HuH-7 (cell line): ENCODE results near the gene PSME4.
"Not testable (repeated sequence)": the region's sequence is repeated elsewhere in the genome, so short reads cannot be mapped to it uniquely, and the experiment has no call there.

Experiments
- DNase-seq: peaks from one replicate; pipeline ENCODE4 v3.0.0; 2011; ENCODE audit warnings: low spot score

The PSME4 gene

DNA sequence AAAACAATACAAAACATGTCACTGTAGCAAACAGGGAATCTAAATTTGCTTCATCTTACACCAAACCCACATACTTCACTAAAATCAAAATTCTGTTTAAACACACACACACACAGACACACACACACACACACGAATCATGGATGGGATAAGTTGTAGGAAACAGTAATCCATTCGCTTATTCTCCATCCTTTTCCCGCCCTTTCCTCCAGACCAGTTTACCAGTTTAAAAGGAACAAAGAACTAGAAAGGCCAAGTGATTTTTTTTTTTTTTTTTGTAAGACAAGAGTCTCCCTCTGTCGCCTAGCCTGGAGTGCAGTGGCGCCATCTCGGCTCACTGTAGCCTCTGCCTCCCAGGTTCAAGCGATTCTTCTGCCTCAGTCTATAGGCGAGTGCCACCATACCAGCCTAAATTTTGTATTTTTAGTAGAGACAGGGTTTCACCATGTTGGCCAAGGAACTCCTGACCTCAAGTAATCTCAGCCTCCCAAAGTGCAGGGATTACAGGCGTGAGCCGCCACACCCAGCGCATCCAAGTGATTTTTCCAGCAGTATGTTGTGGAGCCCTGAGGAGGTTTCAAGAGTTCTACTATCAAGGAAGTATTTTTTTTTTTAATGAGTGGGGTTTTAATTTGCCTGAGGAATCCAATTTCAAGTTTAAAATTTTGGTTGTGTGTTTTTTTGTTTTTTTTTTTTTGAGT is 5.7 kb downstream of the PSME4 start:
- no peak for DNase-seq

DNA sequence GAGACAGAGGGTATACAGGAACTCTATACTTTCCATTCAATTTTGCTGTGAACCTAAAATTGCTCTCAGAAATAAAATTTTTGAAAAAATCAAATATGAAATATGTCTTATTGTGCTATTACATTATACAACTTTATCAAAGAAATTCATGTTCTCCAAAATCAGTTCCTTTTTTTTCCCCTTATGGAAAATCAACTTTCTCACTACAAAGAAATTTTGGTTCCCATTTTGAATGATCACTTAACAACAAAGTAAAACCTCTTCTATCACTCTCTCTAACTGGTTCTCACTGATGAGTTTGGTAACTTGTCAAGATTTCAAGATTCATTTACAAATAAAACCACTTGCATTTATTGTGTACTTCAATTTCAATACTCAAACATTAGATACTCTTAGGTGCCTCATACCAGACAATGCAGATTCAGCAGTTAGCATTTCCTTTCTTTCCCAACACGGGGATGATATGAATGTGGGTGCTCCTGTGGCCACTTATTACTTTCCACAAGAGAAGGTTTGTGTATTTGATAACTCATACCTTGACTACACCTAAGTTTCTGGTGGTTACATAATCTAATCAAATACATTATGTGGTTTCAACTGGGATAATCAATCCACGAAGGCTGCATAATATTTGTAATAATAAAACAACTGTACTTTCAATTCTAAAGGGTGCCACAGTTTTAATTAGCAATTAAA is 6.4 kb downstream of the PSME4 start:
- DNase-seq: no peak

DNA sequence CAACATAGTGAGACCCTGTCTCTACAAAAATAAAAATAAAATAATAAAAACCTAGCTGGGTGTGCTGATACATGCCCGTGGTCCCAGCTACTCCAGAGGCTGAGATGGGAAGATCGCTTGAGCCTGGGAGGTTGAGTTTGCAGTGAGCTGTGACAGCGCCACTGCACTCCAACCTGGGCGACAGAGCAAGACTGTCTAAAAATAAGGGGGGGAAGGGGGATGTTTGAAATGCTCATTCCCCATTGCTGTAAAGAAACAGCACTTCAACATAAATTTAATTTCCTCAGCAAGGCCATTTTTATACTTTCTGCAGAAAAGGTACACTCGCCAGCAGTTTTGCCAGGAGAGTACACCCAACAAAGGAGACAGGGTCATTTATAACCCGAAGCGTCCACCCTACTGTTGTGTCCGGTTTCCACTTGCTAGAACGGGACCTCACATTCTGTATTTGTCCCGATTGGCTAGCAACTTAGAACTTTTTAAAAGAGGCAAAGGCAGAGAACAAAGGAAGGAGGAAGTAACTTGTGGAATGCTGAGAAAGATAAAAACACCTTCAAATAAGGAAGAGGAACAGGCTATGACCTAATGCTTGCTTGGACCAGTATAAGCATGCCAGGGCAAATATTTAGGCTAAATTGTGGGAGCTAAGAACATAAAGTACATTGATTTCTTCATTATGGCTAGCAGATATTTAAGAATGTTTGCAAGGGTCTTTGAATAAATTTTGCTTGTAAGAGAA is 9.1 kb downstream of the PSME4 start:
- not testable (repeated sequence) for DNase-seq

DNA sequence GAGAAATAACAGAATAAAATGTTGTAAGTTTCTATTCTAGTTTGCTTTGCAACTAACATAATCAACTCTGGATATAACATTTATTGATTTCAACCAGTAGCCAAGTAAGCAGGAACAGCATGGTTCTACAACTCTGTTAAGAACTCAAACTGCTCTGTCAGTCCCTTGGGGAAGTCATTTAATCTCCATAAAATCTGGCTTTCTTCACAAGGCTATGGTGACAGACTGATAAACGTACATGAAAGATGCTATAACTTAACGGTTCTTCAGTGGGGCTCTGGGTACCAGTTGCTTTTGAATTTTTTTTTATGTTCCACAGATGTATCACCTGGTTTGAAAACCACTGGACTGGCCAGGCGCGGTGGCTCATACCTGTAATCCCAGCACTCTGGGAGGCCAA is 10.3 kb downstream of the PSME4 start:
- no peak for DNase-seq

DNA sequence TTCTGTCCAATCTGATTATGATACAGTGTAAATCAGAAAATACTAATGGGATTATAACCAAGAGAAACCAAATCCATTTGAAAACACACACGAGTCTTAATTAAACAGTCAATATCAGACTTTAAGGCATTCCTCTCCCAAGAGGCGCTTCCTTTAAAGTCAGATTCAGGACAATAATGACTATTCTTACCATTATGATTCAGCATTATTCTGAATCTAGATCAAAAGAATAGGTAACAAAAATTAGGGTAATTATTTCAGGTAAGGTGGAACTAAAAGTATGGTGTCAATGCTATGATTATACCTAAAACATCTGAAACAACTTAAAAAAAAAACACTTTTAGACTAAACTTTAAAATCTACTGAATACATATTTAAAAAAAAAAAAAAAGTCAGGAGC is 12.3 kb downstream of the PSME4 start:
- DNase-seq: no peak

DNA sequence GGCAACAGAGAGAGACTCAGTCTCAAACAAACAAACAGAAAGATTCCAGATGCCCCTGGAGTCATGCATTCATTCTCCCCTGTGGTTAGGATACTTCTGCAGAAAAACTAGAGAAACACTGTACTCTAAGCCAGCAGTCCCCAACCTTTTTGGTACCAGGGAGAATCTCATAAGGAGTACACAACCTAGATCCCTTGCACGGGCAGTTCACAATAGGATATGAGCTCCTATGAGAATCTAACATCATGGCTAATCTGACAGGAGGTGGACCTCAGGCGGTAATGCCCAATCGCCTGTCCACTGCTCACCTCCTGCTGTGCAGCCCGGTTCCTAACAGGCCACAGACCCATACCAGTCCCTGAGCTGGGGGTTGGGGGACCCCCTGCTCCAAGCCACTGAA is 18.3 kb downstream of the PSME4 start:
- no peak for DNase-seq

DNA sequence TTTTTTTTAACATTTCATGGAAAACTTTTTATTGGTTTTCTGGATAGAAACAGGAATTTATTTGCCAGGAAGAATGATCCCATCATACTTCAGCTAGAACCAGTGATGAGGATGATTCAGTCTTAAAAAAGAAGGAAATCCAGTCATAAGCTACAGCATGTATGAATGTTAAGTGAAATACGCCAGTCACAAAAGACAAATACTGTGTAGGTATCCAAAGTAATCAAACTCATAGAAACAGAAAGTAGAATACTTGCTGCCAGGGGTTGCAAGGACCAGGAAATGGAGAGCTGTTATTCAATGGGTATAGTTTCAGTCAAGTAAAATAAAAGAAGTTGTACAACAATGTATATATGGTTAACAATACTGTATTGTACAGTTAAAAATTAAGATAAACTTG is 21.3 kb downstream of the PSME4 start:
- DNase-seq: no peak

DNA sequence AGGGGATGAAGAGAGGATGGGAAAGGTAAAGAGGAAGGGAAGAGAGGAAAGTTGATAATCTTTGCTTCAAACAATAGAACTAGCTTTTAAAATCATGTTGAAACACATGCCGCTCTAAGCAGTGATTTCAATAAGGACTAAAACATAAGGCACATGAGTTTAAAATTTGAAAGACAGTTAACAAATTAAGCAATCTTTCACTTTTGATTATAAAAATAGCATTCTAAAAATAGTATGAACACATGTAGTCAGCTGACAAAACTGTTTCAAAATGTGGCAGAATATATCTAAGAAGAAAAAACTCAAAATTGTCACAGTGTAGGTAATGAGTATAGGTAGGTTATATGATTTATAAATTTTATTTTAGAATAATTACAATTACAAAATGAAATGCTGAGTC is 25.3 kb downstream of the PSME4 start:
- DNase-seq: no peak

DNA sequence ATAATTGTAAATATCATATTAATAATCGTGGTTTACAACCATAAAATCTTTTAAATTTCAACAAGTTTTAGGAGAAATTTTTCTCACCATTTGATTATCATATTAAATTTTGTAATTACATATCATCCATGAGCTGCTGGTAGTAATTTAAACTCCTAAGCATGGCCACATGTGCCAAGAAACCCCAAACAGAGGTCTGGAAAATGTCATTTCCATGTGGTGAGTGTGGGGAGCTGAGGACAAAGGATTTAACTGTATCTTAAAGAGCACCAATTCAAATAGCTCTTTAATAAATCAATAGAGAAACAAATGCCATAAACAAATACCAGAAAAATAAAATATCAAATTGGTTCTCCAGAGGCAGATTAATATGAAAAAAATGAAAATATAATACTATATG is 26.3 kb downstream of the PSME4 start:
- DNase-seq: no peak

DNA sequence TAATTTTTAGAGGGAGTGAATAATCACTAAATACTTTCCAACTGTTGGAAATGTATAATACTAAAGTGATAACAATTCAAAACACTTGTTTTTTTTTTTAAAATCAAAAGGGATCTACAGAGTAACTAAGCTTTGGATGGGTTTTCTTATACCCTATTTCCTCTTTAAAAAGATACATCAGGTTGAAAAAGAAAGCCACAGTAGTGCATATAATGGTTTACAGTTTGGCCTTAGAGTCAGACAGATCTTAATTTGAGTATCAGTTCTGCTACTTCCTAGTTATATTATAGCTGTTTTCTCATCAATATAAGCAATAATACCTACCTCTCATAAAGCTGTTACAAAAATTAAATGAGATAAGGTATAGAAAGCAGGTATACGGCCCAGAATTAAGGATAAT is 28.5 kb downstream of the PSME4 start:
- no peak for DNase-seq

DNA sequence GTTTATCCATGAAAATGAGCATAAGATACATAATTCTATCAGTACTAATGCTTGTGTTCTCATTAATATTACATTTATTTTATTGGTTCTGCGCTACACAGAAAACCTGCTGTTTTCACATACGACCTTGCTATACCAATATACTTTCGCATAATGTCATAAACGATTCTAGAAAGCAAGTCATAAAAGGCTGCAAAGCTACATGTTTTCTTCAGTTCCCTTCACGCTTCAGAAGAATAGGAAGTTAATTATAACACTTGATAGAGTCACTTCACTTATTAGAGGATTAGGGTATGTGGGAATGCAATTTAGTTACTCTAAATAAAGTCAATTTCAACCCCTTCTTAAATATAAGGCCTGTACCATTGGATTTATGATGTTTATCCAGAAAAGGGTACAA is 29.0 kb downstream of the PSME4 start:
- no peak for DNase-seq

DNA sequence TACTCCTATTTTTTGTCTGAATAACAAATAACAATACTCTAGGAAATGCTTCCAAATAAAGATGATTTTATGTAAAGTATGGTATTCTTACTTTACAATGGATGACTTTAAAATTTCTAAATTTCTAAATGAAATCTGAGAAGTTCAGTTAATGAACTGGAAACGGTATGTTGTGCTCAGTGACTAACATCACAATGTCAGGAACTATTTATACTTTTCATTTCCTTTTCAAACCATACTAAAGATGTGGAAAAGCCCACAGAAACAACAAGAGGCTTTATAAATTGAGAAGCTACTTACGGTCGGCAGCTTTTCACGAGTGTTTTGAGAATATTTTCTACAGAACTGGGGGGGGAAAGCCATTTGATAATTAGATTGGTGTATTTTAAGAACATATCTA is 31.1 kb downstream of the PSME4 start:
- DNase-seq: no peak

DNA sequence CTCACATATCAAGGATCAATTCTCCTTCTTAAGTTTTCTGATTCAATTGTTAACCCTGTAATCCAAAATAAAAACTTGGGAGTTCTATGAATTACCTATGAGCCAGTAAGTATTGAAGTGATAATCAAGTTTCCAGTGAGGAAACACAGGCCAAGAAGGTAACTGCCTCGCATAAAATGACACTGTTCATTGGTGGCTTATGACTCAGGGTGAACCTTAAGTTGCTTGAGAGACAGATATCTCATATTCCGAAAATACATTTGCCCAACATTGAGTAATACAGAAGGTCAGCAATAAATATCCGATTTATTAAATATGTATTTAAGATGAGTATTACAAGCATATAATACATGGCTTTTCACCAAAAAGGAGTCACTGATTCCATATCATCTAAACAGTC is 31.9 kb downstream of the PSME4 start:
- no peak for DNase-seq

DNA sequence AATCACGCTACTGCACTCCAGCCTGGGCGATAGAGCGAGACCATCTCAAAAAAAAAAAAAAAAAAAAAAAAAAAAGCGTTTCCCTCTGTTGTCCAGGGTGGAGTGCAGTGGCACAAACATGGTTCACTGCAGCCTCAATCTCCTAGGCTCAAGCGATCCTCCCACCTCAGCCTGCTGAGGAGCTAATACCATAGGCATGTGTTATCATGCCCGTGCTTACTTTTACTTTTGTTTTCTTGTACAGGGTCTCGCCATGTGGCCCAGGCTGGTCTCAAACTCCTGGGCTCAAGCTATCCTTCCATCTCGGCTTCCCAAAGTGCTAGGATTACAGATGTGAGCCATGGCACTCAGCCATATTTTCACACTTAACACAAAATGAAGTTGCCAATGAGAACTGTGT is 37.5 kb downstream of the PSME4 start:
- no peak for DNase-seq

DNA sequence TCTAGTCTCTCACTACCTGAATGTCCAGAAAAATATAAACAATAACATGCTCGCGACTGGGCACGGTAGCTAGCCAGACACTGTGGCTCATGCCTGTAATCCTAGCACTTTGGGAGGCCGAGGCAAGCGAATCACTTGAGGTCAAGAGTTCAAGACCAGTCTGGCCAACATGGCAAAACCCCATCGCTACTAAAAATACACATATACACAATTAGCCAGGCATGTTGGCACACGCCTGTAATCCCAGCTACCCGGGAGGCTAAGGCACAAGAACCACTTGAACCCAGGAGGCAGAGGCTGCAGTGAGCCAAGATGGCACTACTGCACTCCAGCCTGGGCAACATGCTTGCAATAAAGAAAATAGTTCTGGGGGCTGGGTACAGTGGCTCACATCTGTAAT is 44.5 kb downstream of the PSME4 start:
- DNase-seq: not testable (repeated sequence)

DNA sequence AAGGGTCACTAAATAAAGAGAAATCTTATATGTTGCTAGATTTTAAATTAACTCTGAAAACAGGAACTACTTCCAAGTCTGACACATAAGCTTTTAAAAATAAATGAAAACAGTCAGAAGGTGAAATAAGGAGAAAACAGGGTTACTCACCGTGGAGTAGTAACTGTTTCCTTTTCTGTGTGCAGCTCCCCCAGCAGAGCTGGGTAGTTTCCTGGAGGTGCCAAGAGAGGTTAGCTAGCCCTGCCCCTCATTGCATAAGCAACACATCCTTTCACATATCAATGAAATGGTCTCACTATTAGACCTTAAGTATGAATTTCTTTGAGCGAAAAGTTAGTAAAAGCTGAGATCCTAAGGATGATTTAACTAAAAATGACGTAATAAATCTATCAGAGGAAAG is 57.1 kb downstream of the PSME4 start:
- no peak for DNase-seq

DNA sequence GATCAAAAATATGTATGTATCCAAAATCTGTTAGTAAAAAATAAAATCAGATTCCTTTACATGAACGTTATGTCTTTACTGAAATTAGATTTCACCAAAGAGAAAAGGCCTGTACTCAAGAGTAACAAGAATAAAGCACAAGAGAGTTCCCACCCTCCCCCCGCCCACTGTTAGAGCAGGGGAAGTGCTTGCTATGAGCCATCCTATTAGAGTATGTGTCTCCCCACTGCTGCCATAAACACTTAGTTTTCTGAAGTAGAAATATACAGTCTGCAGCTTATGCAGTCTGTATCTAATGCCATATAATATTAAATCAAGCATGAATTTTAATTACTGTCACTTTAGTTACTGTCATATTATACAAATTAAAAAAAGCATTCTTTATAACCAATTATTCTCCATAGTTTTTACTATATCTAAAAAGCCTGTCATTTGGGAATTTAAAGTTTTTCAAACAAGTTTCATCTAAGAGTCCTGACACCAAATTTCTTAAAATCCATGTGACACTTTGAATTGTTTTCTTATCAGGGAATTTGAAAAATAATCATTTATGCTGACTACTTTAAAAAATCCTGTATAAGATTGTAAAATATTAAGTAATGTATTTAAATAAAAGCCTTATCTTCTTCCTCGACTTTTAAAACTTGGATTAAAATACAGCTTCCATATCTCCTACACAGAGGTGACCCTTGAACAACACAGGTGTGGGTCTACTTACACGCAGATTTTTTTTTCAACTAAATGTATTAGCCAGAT is 59.2 kb downstream of the PSME4 start:
- DNase-seq: no peak

DNA sequence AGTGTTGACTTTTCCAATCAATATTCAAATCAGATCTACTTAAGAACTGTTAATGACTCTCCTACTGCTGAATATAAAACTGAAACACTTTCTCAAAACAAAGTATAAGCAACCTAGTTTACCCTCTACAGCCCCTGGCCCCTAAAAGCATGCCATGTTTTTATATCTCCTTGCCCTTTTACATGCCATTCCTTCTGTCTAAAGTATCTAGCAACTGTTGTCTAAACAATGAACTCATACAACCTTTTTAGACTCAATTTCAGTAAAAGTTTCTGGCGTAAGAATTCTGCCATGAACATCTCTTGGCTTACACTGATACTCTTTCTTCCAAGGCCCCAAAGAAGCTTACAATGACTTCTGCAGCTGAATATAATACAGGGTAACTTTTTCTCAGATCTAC is 63.2 kb downstream of the PSME4 start:
- DNase-seq: no peak

DNA sequence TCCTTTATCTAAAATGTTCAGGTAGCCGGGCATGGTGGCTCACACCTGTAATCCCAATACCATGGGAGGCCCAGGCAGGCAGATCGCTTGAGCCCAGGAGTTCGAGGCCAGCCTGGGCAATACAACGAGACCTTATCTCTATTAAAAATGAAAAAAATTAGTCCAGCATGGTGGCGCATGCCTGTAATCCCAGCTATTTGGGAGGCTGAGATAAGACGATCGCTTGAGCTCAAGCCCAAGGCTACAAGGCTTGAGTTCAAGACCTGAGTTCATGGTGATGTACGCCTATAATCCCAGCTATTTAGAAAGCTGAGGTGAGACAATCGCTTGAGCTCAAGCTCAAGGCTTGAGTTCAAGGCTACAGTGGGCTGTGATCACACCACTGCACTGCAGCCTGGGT is 65.4 kb downstream of the PSME4 start:
- no peak for DNase-seq

DNA sequence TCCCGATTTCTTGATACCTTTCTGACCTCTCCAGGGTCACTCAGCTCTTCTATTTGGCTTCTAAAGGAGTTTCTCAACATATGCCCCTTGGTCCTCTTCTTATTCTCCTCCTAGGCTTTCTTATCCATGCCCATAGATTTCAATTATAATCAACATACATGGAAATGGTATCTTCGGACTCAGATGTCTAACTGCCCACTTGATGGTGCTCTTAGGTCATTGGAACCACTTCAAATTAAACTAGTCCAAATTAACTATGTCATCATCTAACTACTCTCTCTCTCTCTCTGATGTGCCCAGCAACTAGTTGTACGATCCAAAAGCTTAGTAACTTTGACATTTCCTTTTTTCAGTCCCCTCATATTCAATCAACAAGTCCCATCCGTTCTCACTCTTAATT is 67.8 kb downstream of the PSME4 start:
- DNase-seq: no peak

DNA sequence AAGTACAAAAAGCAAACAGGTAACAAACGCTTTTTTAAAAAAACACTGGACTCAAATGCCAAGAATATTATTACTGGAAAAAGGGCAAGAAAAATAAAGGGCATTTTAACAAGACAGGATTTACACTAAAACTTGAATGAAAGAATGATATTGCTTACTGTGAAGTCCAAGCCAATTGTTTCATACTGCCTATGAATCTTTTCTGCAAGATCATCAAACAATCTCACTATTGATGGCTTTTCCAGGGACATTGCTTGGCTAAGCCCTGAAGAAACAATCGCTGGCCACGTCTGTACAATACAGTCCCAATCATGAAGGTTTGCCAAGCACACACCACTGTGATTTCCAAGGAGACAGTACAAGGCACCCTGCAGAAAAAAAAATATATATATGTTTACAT is 69.6 kb downstream of the PSME4 start:
- DNase-seq: no peak

DNA sequence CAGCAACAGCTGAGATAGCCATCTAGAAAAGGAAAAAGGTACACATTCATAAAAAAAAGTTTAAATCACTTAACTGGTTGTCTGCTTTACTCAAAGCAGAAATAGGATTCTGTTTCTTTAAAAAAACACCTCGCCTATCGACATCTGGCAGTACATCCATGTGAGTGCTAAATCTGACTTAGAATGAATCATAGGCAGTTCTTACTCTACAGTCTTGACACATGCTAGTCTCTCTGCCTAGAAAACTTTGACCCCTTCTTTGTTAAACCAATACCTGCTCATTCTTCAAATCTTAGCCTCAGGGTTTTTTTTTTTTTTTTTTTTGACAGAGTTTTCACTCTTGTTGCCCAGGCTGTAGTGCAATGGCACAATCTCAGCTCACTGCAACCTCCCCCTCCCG is 73.9 kb downstream of the PSME4 start:
- DNase-seq: no peak
